Esophagus squamous epithelium (tissue), 5 donors: ENCODE measurements around the gene ABCC5. TPM values are rescaled to one million over a fixed set of nuclear protein-coding genes. Genes with fewer than 3 reads are reported as not detected.

Experiments used
- DNase-seq: peaks from one replicate; lab custom pipeline; 2025; lab: John Stamatoyannopoulos, UW
- H3K27ac ChIP-seq, 4 donors: fragments of 200-600 bp; sonication (generic); one replicate each; pipeline ENCODE4 v1.5.1; 2016 to 2019; ENCODE audit warnings: mild to moderate bottlenecking in 1 of 4
- H3K27me3 ChIP-seq, 4 donors: fragments of 200-600 bp; sonication (generic); 1 replicate in 3 of 4; 2 replicates in 1 of 4; pipeline versions ENCODE4 v1.5.1 to v1.6.0; 2017 to 2021; ENCODE audit warnings: antibody characterized with exemption in 1 of 4
- H3K36me3 ChIP-seq, 3 donors: fragments of 200-600 bp; sonication (generic); one replicate each; pipeline ENCODE4 v1.5.1; 2016 to 2019
- H3K4me1 ChIP-seq, 3 donors: fragments of 200-600 bp; sonication (generic); one replicate each; pipeline ENCODE4 v1.5.1; 2017 to 2019
- H3K4me3 ChIP-seq, 4 donors: fragments of 200-600 bp; sonication (generic); 1 replicate in 3 of 4; 2 replicates in 1 of 4; pipeline ENCODE4 v1.5.1; 2016 to 2019; ENCODE audit warnings: mild to moderate bottlenecking in 2 of 4, moderate library complexity in 1 of 4
- H3K9me3 ChIP-seq, 3 donors: fragments of 200-600 bp; sonication (generic); one replicate each; pipeline ENCODE4 v1.5.1; 2016 to 2019
- CTCF ChIP-seq, 6 experiments: fragments of 450-650 bp in 4 of 6; fragments of 200-600 bp in 2 of 6; sonication (generic) in 2 of 6; IDR thresholded peaks; one replicate each; pipeline ENCODE4 v1.5.1; 2016 to 2019; ENCODE audit warnings: antibody characterized with exemption in 6 of 6, mild to moderate bottlenecking in 4 of 6, moderate library complexity in 4 of 6
- POLR2A ChIP-seq, 4 donors: fragments of 450-650 bp; IDR thresholded peaks; one replicate each; pipeline ENCODE4 v1.6.1; 2017; ENCODE audit warnings: antibody characterized with exemption in 4 of 4, mild to moderate bottlenecking in 4 of 4, moderate library complexity in 3 of 4
- WGBS, 2 donors: methylation state at CpG; one replicate each; pipeline ENCODE4 v1.1.5; 2018; 5-methylcytosine and 5-hydroxymethylcytosine counted together
- intact Hi-C: fragments of 100-400 bp; cut with DNase I; formaldehyde crosslinking; loops from one replicate; pipeline ENCODE4 v1.15.0; 2022
- total RNA-seq, 4 donors: library from RNA; depleted of rRNA; stranded (reverse); fragments of >200 nt; gene quantifications; one replicate each; pipeline ENCODE4 v1.1.0, GENCODE V29; 2016
- donor health status: DM: yes; HTN: yes; CAD: no.

The ABCC5 gene
- total RNA-seq, 4 donors from 2014 or later, result 34.3 to 50.2 (median 40.4) TPM

GRCh38 chr3:183988216-183988790, 29.4 kb downstream of the ABCC5 start:
- no peaks in the 10 kb centered on the region for H3K27me3 ChIP-seq
- no peak overlapping the region for H3K4me3 ChIP-seq
- intact Hi-C loops, result no loop called here
- peaks cover 13 to 58% (median 33%) of the 10 kb centered on the region in 3 donors for H3K36me3 ChIP-seq
- H3K9me3 ChIP-seq, result no peaks in the 10 kb centered on the region
- no peak for DNase-seq
- peaks cover 0 to 52% (median 25%) of the 10 kb centered on the region in 3 donors for H3K4me1 ChIP-seq
- no peak overlapping the region for H3K27ac ChIP-seq
- no peak for TF ChIP-seq CTCF (IDR thresholded peaks at IDR 0.05)
- TF ChIP-seq POLR2A (IDR thresholded peaks at IDR 0.05), result no peak
- WGBS, 2 donors, result 85 to 91% methylated on average over 16 of the region's 16 CpGs

GRCh38 chr3:183987000-183987600, 30.6 kb downstream of the ABCC5 start:
- intact Hi-C loops, result no loop called here
- H3K27me3 ChIP-seq, result no peaks in the 10 kb centered on the region
- peaks cover 0 to 40% (median 18%) of the 10 kb centered on the region in 3 donors for H3K4me1 ChIP-seq
- H3K9me3 ChIP-seq, result no peaks in the 10 kb centered on the region
- 56 to 62% methylated on average over 11 of the region's 11 CpGs for WGBS, 2 donors
- no peak overlapping the region for H3K4me3 ChIP-seq
- no peak for DNase-seq
- no peak overlapping the region for H3K27ac ChIP-seq
- peaks cover 20 to 70% (median 41%) of the 10 kb centered on the region in 3 donors for H3K36me3 ChIP-seq
- TF ChIP-seq CTCF (IDR thresholded peaks at IDR 0.05) (no peak), POLR2A (IDR thresholded peaks at IDR 0.05) (no peak)

GRCh38 chr3:183984749-183985729, 32.6 kb downstream of the ABCC5 start:
- TF ChIP-seq POLR2A (IDR thresholded peaks at IDR 0.05) (no peak), CTCF (IDR thresholded peaks at IDR 0.05) (no peak)
- Histone ChIP-seq H3K4me1 (peaks cover 0 to 19% (median 5%) of the 10 kb centered on the region in 3 donors), H3K27ac (no peak overlapping the region), H3K27me3 (no peaks in the 10 kb centered on the region), H3K9me3 (no peaks in the 10 kb centered on the region), H3K36me3 (peaks cover 22 to 91% (median 48%) of the 10 kb centered on the region in 3 donors), H3K4me3 (no peak overlapping the region)
- 87% methylated on average over 8 to 11 of the region's 11 CpGs for WGBS, 2 donors
- intact Hi-C loops, result no loop called here
- no peak for DNase-seq

- peaks cover 22 to 98% (median 48%) of the 10 kb centered on the region in 3 donors for H3K36me3 ChIP-seq
- no peak for DNase-seq
- TF ChIP-seq POLR2A (IDR thresholded peaks at IDR 0.05), result no peak
- no peak for TF ChIP-seq CTCF (IDR thresholded peaks at IDR 0.05)
- H3K27me3 ChIP-seq, result no peaks in the 10 kb centered on the region
- no peak overlapping the region for H3K4me3 ChIP-seq
- no peak overlapping the region for H3K27ac ChIP-seq
- no peaks in the 10 kb centered on the region for H3K9me3 ChIP-seq
- intact Hi-C loops, result no loop called here
- peaks cover 0 to 15% (median 4%) of the 10 kb centered on the region in 3 donors for H3K4me1 ChIP-seq
- 79 to 82% methylated on average over 3 to 4 of the region's 4 CpGs for WGBS, 2 donors
Observed at GRCh38 chr3:183984127-183984740, 33.5 kb downstream of the ABCC5 start.
